Glomerular endothelial cell (primary cell): ENCODE data around the gene MED15. TPM values are rescaled to one million over a fixed set of nuclear protein-coding genes. Genes with fewer than 3 reads are reported as not detected.
"Not testable (repeated sequence)": the region's sequence is repeated elsewhere in the genome, so short reads cannot be mapped to it uniquely, and the experiment has no call there.

Source experiments
- DNase-seq: peaks from one replicate; pipeline ENCODE4 v3.0.0-alpha.2; 2011; ENCODE audit warnings: low read depth, low spot score; ENCODE audit errors: extremely low read depth
- total RNA-seq: library from RNA; depleted of rRNA; stranded (reverse); fragments of >200 nt; gene quantifications from 2 replicates; pipeline ENCODE4 v1.2.3, GENCODE V29; 2015

The MED15 gene
- total RNA-seq, 1 donor from 2014 or later = 108 TPM

DNA sequence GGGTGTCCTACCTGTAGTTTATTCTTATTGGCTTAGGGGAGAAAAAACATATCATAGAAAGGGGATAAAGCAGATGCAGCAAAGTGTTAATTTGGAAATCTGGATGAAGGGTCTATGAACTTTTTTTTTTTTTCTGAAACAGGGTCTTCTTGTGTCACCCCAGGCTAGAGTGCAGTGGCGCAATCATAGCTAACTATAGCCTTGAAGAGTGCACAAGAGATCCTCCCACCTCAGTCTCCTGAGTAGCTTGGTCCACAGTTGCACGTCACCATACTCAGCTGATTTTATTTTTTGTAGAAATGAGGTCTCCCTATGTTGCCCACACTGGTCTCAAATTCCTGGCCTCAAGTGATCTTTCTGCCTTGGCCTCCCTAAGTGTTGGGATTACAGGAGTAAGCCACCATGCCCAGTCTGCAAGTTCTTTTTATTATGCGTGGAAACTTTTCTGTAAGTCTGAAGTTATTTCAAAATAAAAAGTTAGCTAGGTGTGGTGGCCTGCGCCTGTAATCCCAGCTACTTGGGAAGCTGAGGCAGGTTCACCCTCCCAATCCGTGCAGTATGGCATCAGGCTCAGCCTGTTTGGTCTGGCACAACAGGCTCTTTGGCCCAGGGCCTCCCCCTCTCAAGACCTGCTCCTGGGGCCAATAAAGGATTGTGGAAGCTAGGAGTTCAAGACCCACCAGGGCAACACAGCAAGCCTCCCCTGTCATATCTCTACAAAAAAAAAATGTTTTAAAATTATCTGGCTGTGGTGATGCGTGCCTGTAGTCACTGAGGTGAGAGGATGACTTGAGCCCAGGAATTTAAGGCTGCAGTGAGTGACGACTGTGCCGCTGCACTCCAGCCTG, 111.9 kb downstream of the MED15 start:
- DNase-seq = no peak

DNA sequence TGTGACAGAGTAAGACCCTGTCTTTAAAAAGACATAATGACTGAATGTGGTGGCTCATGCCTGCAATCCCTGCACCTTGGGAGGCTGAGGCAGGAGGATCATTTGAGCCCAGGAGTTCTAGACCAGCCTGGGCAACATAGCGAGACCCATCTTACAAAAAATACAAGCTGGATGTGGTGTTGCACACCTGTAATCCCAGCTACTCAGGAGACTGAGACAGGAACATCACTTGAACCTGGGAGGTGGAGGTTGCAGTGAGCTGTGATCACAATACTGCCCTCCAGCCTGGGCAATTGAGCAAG, 112.4 kb downstream of the MED15 start:
- DNase-seq = not testable (repeated sequence)

DNA sequence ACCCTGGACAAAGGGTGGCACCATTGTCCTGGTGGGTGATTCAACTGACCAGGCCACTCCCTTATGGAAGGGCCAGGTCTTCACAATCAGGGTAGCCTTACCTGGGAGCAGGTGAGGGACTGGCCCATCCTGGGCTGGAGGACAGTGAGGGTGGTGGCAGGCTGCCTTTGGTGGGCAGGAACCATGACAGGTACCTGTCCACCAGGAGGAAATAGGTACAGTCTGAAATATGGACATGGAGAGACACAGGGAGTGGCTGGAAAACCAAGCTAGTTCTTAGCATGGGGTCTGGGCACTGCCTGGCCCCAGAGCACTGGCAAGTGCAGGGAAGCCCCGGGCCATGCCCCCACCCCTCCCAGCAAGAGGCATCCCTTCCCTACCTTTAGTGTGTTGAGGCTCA, 113.8 kb downstream of the MED15 start:
- no peak for DNase-seq

DNA sequence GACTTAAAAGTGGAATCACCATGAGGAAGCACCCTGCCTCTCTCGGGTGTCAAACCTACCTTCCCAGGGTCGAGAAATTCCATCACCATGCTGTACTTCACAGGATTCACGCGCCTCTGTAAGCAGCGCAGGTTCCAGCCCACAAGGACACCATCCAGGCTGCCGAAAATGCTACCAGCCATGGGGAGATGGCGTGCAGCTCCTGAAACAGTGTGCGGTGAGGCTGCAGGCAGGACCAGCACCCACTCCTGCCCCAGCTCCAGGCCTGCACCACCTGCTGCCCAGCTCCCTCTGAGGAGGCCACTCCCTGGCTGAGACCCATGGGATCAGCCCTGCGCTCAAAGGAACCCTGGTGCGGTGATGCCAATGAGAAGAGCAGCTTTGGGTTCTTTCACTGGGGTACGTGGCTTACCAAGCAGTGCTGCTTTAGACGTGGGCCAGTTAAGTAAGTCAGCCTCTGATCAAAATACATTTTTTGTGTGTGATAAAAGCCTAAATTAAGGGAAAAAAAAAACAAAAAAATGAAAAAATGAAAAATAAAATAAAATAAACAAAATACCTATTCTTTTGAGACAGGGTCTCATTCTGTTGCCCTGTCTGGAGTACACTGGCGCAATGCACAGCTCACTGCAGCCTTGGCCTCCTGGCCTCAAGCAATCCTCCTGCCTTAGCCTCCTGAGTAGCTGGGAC, 115.4 kb downstream of the MED15 start:
- DNase-seq = no peak

DNA sequence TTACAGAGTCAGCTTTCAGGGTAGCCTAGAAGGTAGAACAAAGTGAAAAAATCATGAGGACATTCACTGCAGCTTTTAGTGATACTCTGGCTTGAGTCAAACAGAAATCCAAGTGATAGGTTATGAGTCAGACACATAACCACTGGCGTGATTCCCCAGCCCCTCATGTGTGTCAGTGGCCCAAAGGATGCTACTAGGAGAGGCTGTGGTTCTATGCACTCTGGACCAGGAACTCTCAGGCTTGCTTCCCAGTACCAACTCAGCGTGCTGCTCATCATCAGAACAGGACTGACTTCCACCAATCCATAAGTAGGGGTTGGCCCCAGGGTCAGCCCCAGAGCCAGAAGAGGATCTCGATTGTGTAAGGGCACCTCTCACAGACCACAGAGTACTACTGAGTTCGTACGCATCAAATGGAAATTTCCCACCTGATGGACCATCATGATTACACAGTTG, 116.8 kb downstream of the MED15 start:
- no peak for DNase-seq

DNA sequence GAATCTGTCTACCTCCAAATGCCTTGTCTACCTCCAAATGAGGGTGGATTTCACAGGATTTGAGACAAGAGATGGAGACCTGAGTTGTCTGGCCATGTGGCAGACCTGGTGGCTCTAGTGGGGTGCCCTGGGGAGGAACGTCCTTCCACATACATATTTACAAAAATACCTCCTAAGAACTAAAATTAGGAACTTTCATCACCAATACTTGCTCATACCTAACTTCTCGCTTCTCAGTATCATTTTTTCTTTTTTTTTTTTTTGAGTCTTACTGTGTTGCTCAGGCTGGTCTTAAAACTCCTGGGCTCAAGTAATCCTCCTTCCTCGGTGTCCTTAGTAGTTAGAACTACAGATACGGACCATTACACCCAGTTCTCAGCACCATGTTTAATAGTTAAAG, 117.9 kb downstream of the MED15 start:
- DNase-seq = no peak

DNA sequence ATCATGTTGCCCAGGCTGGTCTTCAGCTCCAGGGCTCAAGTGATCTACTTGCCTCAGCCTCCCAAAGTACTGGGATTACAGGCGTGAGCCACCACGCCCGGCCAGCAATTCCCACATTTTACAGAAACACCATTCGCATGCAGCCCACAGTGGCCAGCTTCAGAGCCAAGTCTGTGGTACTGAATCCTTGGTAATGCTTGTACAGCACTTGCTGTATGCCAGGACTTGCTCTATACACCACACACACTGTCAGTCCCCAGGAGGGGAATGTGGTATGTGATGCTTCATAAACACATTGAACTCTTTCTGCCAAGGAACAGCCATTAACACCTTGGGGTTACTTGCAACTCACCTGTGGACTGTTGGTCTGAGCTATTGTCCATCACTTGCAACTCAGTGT, 119.4 kb downstream of the MED15 start:
- DNase-seq = no peak

DNA sequence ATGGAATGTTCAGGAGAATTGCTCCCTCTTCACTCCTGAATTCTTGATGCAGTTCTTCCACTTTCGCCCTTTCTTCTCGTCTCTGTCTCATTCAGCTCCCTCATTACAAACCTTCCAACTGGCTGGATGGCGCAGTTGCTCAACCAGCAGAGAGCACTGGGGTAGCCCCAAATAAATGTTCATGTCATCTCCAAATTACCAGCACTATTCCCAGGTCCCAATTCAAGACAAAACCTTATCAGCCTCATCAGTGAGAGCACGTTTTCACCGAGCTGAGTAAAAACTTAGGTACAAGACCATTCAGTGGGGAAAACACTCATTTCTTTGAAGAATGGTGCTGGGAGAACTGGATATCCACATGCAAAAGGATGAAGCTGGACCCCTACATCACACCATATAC, 120.0 kb downstream of the MED15 start:
- DNase-seq = no peak

DNA sequence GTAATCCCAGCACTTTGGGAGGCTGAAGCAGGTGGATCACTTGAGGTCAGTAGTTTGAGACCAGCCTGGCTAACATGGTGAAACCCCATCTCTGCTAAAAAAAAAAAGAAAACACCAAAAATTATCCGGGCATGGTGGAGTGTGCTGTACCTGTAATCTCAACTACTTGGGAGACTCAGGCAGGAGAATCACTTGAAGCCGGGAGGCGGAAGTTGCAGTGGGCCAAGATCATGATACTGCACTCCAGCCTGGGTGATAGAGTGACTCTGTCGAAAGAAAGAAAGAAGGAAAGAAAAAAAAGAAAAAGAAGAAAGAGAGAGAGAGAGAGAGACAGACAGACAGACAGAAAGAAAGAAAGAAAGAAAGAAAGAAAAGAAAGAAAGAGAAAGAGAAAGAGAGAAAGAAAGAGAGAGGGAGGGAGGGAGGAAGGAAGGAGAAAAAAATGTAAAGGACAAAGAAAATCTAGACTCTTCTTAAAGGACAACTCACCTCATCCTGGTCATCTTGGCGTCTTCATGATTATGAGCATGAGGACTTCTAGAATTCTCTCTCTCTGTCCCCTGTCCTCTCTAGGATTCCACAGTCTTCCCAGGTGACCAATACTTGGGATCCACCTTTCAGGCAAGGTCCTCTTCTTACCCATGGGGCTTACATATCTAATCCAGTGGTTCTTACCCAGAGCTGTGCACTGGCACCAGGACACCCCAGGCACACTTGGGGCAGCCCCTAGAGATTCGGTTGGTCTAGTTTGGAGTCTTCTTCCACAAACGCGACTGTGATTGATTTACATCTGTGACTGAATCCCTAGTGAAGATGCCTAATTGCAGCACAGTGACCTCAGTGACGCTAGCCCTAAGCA, 120.9 kb downstream of the MED15 start:
- no peak for DNase-seq

DNA sequence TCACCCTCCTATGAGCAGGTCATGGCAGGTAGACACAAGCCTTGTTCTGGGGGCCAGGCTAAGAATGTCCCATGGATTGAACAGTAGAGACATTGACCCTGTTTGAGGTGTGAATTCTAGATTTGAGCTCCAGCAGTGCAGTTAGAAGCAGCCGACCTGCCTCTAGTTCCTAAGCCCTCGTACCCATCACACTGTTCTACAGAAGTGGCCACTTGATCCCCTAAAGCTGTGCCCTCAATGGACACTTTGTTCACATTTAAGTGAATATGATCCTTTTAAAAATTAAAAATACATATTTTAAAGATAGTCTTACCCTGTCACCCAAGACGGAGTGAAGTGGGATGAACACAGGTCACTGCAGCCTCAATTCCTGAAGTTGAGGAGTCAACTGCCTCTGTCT, 122.0 kb downstream of the MED15 start:
- no peak for DNase-seq

DNA sequence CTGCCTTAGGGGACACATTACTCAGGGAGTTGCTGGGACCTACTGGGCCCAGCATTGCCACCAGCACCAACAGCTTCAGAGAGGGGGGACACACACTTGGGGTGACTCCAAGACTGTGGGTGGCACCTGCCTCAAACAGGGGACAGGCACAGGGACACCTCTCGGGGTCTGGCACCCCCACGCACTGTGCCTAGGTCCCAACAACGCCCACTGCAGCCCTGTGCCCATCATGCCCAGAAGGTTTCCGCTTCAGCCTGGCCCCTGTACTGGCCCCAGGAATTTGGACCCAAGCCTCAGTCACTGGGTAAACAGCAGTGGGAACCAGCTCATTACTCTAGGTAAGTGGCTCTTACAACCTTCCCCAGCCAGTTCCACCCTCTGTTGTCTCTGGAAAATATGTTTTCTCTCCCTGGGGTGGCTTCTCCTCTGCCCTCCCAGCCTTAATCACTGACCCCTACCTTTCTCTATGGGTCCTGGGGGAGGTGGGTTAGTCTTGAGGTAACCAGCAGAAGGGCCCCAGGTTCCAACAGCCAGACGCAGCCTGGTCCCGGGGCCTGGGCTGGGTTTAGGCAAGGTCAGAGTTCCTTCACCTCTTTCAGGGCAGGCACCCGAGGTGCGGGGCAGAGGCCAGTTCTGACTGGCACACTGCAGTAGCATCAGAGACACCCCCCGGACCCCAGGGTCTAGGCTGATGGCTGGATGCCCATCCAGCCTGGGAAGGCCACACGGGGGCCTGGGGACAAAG, 123.6 kb downstream of the MED15 start:
- no peak for DNase-seq

DNA sequence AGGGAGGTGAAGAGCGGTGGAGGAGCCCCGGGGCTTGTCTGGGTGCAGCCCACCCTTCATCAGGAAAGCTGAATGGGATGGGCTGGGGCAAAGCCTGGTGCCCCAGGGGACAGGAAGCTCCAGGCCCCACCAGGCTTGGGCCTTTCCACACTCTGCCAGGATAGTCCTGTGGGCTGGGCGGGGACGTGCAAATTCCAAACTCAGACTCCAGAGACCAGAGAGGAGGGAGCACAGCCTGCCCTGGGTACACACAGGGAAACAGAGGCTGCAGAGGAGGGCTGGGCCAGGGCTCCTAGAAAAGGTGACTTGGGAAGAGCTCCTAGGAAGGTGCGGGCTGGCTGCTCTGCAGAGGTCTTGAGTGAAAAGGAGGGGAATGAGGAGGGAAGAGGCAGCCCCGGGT, 124.7 kb downstream of the MED15 start:
- no peak for DNase-seq

DNA sequence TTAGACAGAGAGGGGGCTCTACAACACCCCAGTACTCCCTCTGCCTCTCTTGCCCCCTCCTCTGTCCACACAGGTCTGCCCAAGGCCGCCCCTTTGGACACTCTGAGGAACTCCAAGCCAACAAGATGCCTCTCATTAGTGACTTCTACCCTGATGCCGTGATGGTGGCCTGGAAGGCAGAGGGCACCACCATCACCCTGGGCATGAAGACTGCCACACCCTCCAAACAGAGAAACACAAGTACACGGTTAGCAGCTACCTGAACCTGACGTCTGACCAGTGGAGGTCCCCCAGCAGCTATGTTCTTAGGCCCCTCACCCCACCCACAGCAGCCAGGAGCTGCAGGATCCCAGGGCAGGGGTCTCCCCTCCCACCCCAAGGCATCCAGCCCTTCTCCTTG, 125.1 kb downstream of the MED15 start:
- DNase-seq = no peak

DNA sequence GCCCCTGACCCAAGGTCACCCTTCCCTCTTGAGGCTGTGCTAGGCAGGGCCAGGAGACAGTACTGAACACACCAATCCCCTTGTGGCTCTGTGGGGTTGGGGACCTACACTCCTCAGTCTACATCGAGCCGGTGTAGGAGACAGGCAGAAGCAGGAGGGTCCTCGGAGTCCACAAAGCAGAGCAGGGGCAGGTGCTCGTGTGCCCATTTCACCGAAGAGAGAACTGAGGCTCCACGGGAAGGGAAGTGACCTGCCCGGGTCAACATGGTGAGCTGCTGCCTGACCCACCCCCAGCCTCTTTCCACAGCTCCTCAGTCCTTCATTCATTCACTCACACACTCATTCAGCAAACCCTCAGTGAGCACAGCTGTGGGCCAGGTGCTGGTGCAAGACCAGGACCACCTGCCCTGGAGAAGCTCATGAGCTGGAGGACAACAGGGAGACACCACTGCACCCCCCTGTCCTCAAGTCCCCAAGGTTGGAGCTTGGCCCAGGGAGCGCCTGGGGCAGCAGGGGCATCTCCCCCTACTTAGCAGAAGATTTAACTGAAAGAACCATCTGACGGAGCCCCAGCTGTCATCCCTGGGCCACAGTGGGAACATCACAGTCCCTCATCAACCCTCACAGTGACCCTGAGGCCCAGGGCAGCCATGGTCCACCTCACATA, 127.3 kb downstream of the MED15 start:
- DNase-seq = no peak

DNA sequence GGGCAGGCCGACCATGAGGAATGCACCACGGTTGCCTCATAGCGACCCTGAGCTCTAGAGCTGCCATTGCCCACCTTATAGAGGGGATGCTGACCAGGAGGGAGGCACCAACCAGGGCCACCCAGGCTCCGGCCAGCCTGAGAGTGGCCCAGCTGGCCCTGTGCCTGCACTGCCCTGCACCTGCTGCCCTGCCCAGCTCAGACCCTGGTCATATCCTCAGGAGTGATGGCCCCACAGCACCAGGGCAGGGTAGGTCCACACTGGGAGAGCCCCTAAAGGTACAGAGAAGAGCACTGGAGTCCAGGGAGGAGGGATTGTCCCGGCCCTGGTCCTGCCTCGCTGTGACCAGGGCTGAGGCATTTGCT, 127.8 kb downstream of the MED15 start:
- no peak for DNase-seq

DNA sequence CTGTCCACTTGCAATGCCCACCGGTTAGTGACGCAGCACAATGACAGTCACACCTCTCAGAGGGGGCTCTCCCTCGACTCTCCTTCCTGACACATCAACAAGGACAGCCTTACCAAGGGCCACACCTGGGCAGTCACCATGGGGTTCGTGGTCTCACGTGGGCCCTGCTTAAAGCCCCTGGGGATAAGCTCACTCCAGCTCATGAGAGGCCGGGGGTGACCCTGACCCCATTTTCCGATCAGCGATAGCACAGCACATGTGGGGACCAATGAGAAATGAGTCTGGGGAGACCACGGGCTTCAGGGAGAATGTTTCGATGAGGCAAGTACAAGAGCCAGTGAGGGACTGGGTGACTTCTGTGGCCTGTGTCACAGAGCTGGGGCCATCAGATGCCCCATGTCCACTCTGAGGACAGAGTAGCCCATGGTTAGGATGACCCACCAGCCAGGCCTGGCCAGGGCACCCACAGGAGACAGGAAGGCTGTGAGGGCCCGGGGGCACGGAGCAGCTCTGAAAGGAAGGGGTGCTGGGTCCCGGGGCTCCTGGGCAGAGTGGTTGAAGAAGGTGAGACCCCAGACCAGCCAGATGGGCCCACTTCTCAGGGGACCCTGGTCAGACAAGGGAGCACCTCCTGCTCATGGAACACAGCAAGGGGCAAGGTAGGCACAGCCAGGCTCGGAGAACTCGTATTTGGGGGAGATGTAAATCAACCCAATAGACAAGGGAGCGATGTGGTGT, 128.8 kb downstream of the MED15 start:
- no peak for DNase-seq

DNA sequence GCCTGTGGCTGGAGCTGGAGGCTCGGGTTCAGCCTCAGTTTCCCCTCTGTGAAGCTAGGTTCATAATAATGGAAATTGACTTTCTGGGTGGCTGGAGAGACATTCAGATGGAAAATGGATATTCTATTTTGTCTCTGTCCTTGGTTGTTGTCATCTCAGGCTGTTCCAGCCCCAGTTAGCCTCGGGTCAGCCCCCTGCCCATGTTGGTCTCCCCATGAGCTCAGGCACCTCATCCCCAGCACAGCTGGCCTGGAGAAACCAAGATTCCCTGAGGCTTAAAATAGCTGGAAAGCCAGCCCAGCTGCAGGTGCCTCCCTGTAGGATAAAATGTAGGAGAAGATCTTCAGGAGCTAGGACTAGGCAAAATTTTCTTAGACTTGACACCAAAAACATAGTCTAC, 129.5 kb downstream of the MED15 start:
- no peak for DNase-seq
